Left lobe of liver (tissue), 2 donors: Measurements from ENCODE around the gene ACTG2. TPM values are rescaled to one million over a fixed set of nuclear protein-coding genes. Genes with fewer than 3 reads are reported as not detected.
A peak's percentile ranks its signal among the peaks of the same experiment; 100 is the strongest.
"Not testable (repeated sequence)": the region's sequence is repeated elsewhere in the genome, so short reads cannot be mapped to it uniquely, and the experiment has no call there.

Experiments
- ATAC-seq: fragments of 200-7000 bp; cut with Tn5 transposase; one replicate; pipeline ENCODE4 v1.9.1; 2020; ENCODE audit warnings: mild to moderate bottlenecking, moderate library complexity
- DNase-seq: peaks from one replicate; pipeline ENCODE4 v3.0.0-alpha.2; 2020; ENCODE audit warnings: low spot score
- total RNA-seq: library from RNA; stranded (reverse); gene quantifications from one replicate; pipeline ENCODE4 v1.2.1, GENCODE V29; 2021
- donor health status: DM: no; HTN: no; CAD: no; lungs with moderate emphysema.
- donor health status: DM: no; HTN: yes; CAD: no.

The ACTG2 gene
- total RNA-seq, 1 donor from 2014 or later = 2.8 TPM

DNA sequence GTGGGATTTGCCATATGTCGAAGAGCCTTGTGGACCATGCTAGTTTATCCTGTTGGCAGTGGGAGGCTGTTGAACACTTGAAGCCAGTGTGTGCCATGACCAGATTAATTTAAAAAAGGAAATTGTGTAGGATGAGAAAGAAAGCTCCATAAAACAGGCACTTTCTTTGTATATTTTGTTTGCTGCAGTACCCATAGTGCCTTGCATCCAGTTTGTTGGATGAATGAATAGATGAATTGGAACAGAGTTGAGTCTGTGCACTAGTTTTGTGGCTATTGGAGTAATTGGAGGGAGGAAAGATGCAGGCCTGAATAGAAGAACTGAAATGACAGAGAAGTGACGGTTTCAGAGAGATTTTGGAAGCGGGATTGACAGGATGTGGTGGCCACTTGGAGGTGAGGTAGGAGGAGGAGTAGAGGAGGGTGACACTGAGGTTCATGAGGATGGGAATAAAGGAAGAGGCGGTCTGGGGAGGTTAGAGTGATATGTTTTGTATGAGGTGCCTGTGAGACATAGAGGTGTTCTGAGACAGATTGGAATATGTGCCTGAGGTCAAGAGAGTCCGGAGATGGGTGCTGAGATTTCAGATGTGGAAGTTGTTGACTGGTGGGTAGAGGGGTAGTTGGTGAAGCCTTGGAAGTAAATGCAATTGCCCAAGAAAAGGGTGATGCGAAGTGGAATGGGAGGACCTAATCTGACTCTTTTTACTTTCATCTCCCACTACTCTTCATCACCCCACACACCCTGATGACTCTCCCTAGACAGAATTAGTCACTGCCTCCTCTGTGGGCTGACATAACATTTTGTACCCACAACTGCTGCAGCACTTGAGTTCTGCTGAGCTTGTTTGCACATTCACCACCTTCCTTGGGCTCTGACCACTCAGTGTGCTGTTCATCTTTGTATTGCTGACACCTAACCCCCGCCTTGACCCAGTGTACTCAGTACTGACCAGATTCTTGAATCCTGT is 39.0 kb downstream of the ACTG2 start:
- DNase-seq (no peak), ATAC-seq (no peak)

- DNase-seq (no peak), ATAC-seq (no peak)
These were observed 40.4 kb downstream of the ACTG2 start for GRCh38 chr2:73933194-73933593.

- DNase-seq (no peak), ATAC-seq (no peak)
These were observed 42.8 kb downstream of the ACTG2 start for GRCh38 chr2:73935641-73936040.

DNA sequence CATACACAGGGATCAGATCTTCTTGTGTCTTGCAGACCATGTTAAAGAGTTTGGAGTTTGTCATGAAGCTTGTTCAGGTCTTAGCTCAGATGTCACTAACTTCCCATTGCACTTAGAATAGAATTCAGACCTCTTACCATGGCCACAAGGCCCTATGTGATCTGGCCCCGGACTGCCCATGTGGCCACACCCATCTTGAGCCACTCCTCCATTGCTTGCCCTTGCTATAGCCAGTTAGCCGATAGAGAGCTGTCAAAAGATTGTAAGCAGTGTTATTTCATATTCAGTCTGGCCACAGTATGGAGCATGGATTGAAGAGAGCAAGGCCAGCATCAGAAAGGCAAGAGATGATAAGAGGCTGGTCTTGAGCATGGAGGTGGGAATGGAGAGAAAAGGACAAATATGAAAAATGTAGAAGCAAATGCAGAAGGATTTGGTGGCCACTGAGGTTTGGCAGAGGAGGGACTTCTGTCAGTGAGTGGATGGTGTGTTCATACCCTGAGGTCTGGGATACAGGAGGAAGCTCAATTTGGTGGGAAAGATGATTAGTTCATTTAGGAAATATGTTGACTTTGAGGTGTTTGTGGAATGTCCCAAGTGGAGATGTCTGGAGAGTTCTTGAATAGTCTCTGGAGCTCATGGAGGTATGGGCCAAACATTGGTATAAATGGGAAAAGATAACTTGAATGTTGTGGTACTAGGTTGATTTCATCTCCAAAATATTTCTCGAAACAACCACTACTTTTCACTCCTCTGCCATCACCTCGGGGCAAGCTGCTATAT is 44.5 kb downstream of the ACTG2 start:
- no peak for ATAC-seq
- DNase-seq = no peak

DNA sequence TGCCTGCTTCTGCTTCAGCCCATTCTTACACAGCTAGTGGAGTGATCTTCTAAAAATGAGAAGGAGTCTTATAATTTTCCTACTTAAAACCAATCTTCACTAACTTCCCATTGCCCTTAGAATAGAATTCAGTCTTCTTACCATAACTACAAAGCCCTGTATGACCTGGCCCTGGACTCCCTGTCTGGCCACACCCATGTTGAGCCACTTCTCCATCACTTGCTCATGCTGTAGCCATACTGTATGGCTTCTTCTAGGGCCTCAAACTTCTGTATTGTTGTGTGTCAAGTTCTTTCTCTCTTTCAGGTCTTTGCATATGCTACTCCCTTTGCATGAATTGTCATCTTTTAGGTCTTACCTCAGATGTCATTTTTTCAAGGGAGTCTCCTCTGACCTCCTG is 45.1 kb downstream of the ACTG2 start:
- ATAC-seq = no peak

GRCh38 chr2:73938718-73939352 is 46.0 kb downstream of the ACTG2 start:
- no peak for DNase-seq
- ATAC-seq = no peak

More for the DNA sequence above, 45.1 kb downstream of the ACTG2 start:
- no peak for DNase-seq

GRCh38 chr2:73939419-73939818 is 46.6 kb downstream of the ACTG2 start:
- ATAC-seq (peak; percentile 31), DNase-seq (no peak)

DNA sequence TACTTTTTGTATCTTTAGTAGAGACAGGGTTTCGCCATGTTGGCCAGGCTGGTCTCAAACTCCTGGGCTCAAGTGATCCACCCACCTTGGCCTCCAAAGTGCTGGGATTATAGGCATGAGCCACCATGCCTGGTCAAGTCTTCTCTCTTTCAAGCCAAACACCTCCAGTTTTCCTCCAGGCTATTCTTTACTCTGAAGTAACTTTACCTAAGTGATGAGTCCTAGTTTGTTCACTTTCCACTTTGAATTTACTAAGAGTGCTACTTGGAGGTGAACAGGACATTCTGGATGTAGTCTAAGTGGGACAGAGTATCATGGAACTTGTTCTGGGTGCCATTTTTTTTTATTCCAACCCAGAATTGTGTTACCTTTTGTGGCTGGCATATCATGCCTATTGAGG is 47.3 kb downstream of the ACTG2 start:
- not testable (repeated sequence) for ATAC-seq, DNase-seq

DNA sequence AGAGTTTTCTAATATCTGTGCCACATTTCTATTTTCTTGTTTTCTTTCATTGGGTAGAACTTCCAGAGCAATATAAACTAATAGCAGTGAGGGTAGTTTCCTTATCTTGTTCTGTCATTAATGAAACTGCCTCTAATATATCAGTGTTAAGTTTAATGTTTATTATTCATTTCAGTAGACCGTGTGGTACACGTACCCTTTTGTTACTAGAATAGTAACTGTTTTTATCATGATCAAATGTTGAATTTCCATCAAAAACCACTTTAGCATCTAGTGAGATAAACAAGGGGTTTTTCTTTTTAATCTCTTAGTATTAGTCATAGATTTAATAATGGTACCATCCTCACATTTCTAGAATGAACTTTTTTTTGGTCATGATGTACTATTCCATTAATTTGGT is 49.9 kb downstream of the ACTG2 start:
- ATAC-seq = no peak
- no peak for DNase-seq

GRCh38 chr2:73944714-73945113 is 51.9 kb downstream of the ACTG2 start:
- ATAC-seq (no peak), DNase-seq (no peak)

- ATAC-seq = no peak
- DNase-seq = no peak
These were observed 53.4 kb downstream of the ACTG2 start for GRCh38 chr2:73946215-73946614.

- no peak for ATAC-seq
- no peak for DNase-seq
These were observed 53.9 kb downstream of the ACTG2 start for GRCh38 chr2:73946666-73947065.

GRCh38 chr2:73947412-73948018 is 54.7 kb downstream of the ACTG2 start:
- ATAC-seq (no peak), DNase-seq (no peak)

DNA sequence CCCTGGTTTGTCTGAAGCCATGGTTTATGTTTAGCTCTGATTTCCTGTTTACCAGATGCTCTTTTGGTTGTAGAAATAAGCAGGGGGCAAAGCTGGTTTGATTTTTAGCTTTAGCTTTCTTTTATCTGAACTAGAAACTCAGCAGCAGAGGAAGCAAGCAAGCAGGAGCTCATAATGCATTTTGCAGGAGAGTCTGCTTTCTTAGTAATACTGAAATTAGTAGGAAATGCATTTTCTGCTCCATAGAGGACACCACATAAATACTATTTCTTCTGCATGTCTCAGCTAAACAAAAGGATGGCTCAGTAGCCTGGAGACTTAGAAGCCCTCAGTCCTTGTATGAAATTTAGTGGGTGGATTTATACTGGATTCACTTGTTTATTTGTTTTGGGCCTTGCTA is 57.0 kb downstream of the ACTG2 start:
- ATAC-seq (no peak), DNase-seq (no peak)

DNA sequence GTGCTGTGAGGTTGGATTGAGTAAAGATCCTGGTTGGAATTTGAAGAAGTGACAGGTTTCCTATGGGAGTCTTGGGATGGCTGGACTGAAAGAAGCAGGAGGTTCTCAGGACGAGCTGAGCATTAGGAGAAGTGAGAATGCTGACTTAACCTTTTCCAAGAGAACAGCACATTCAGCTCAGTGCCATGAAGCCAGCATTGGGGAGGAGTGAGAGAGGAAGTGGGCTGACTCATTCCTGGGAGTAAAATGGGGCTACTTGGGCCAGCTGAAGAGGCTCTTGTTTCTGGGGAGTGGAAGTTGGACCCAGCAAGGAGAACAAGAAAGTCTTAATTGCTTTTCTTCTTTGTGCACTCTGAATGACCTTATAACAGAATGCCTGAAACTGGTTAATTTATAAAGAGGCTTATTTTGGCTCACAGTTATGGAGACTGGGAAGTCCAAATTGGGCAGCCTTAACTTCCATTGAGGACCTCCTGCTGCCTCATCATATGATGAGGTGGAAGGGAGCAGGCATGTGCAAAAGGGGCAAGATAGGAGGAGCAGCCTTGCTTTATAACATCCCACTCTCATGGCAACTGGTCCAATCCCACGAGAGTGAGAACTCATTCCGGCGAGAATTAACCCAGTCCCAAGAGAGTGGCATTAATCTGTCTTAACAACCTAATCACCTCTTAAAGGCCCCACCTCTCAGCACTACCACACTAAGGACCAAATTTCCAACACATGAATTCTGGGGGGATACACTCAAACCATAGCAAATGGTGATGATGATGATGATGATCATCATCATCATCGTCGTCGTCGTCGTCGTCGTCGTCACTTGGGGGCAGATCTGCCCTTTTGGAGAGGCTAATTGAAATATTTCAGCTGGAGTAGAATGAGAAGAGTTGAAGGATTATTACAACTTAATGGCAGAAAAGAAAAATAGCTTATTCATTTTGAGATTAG is 60.0 kb downstream of the ACTG2 start:
- ATAC-seq (peak; percentile 58), DNase-seq (no peak)

DNA sequence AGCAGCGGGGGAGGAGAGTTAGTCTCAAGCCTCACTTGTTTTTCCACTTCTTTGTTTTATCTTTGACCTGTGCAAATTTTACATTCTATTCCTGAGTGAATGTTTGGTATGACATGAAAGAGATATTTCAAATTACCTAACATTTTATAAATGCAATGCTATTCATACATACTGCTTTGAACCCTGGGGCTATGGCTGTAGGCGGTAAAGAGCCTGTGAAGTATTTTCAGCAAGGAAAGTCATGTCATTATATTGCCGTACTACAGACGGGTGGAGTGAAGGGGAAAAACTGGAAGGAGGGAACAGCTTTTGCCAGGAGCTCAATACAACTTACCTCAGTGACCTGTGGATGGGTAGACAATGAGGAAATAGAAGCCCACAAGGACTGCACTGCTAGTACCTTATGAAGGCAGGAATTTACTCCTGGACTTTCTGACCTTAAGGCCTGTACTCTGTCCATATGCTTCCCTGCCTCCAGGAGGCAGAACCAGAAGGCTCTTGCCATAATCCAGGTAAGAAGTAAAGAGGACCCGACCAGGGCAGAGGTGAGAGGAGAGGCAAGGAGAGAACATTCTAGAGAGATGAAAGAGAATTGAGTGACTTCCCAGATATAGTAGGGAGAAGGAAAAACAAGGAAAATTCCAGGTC is 63.5 kb downstream of the ACTG2 start:
- no peak for DNase-seq

DNA sequence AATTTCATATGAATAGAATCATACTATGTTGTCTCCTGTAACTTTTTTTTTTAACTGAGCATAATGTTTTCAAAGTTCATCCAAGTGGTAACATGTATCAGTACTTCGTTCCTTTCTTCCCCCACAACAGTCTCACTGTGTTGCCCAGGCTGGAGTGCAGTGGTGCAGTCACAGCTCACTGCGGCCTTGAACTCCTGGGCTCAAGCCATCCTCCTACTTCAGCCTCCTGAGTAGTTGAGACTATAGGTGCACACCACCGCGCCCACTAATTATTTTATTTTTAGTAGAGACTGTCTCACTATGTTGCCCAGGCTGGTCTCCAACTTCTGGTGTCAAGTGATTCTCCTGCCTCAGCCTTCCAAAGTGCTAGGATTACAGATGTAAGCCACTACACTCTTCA is 68.5 kb downstream of the ACTG2 start:
- ATAC-seq = no peak

More for the DNA sequence above, 63.5 kb downstream of the ACTG2 start:
- no peak for ATAC-seq

DNA sequence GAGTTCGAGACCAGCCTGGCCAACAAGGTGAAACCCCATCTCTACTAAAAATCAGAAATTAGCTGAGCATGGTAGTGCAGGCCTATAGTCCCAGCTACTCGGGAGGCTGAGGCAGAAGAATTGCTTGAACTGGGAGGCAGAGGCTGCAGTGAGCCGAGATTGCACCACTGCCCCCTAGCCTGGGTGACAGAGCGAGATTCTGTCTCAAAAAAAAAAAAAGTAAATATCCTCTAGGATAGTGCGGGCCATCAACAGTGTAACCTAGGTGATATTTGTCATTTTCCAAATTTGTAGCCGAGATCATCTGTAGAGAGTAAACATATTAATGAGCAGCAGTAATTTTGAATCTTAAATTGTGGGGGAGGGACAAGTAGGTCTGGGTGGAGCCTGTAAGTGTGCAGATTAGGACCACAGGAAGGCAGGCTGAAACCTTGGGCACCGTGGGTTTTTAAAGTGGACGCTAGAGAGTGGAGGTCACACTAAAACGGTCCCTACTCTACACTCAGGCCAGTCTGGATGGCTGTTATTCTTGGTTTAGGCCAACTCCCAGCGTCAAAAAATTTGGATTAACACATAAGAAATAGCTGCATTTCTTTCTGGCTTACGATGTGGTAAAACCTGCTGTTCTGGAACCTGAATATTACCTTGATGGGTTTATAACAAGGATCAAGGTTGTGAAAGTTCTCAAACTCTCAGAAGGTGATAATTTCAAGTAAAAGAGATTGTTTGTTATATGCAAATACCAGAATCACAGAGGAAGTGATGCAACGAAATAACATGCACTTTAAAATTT is 69.2 kb downstream of the ACTG2 start:
- ATAC-seq = no peak

More for the DNA sequence above, 68.5 kb downstream of the ACTG2 start:
- no peak for DNase-seq

More for the DNA sequence above, 69.2 kb downstream of the ACTG2 start:
- no peak for DNase-seq
